Measurements from ENCODE around the gene MOGAT1.

Gene MOGAT1

GRCh38 chr2:222703886-222704285 lies 32.4 kb downstream of the MOGAT1 start:
- Histone ChIP-seq H3K27me3 (ENCODE audit: low read depth, low read length) (no peaks in the 10 kb centered on the region), H4K20me1 (ENCODE audit: insufficient read depth, low read length) (no peaks in the 10 kb centered on the region), H3K4me3 (ENCODE audit: low read length) (no peak overlapping the region), H3K36me3 (replicated peaks; ENCODE audit: low read depth, low read length) (no peaks in the 10 kb centered on the region), H3K9ac (ENCODE audit: low read length) (no peak overlapping the region), H3K27ac (ENCODE audit: low read length) (no peak overlapping the region), H3K4me1 (ENCODE audit: low read length) (peaks cover 23% of the 10 kb centered on the region), H3K9me3 (ENCODE audit: insufficient read depth, low read length) (no peaks in the 10 kb centered on the region), H2AFZ (ENCODE audit: low read depth, low read length) (no peak overlapping the region), H3K4me2 (ENCODE audit: low read length) (no peak overlapping the region), H3K79me2 (ENCODE audit: low read length) (no peaks in the 10 kb centered on the region)
- no peak for TF ChIP-seq EZH2phosphoT487 (IDR thresholded peaks at IDR 0.05; ENCODE audit: low read depth)
- TF ChIP-seq, protein P1, sequence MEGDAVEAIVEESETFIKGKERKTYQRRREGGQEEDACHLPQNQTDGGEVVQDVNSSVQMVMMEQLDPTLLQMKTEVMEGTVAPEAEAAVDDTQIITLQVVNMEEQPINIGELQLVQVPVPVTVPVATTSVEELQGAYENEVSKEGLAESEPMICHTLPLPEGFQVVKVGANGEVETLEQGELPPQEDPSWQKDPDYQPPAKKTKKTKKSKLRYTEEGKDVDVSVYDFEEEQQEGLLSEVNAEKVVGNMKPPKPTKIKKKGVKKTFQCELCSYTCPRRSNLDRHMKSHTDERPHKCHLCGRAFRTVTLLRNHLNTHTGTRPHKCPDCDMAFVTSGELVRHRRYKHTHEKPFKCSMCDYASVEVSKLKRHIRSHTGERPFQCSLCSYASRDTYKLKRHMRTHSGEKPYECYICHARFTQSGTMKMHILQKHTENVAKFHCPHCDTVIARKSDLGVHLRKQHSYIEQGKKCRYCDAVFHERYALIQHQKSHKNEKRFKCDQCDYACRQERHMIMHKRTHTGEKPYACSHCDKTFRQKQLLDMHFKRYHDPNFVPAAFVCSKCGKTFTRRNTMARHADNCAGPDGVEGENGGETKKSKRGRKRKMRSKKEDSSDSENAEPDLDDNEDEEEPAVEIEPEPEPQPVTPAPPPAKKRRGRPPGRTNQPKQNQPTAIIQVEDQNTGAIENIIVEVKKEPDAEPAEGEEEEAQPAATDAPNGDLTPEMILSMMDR (IDR thresholded peaks at IDR 0.05; ENCODE audit: low read depth, low read length) = no peak

DNA sequence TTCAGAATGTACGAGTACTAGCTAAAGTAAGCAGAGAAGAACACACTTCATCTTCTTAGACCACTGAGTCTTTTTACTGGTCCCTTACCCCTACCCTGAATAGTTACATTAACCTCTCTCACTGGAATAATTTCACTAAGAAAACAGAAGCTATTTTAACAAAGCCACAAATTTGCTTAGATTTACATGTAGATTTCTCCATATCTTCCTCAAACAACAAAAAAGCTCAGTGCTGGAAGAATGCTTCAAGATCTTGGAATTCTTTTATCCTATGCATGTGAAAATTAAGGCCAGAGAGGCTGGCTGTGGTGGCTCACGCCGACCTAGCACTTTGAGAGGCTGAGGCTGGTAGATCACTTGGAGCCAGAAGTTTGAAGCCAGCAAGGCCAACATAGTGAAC lies 35.2 kb downstream of the MOGAT1 start:
- no peak overlapping the region for H3K4me3 ChIP-seq (ENCODE audit: low read length)
- no peaks in the 10 kb centered on the region for H3K27me3 ChIP-seq (ENCODE audit: low read depth, low read length)
- TF ChIP-seq, protein P1 (IDR thresholded peaks at IDR 0.05; ENCODE audit: low read depth, low read length) = no peak
- TF ChIP-seq EZH2phosphoT487 (IDR thresholded peaks at IDR 0.05; ENCODE audit: low read depth) = no peak
- no peaks in the 10 kb centered on the region for H4K20me1 ChIP-seq (ENCODE audit: insufficient read depth, low read length)
- no peaks in the 10 kb centered on the region for H3K79me2 ChIP-seq (ENCODE audit: low read length)
- peaks cover 47% of the 10 kb centered on the region for H3K4me1 ChIP-seq (ENCODE audit: low read length)
- no peak overlapping the region for H3K4me2 ChIP-seq (ENCODE audit: low read length)
- no peak overlapping the region for H3K9ac ChIP-seq (ENCODE audit: low read length)
- no peaks in the 10 kb centered on the region for H3K36me3 ChIP-seq (replicated peaks; ENCODE audit: low read depth, low read length)
- H3K9me3 ChIP-seq (ENCODE audit: insufficient read depth, low read length) = no peaks in the 10 kb centered on the region
- H3K27ac ChIP-seq (ENCODE audit: low read length) = no peak overlapping the region
- H2AFZ ChIP-seq (ENCODE audit: low read depth, low read length) = no peak overlapping the region

DNA sequence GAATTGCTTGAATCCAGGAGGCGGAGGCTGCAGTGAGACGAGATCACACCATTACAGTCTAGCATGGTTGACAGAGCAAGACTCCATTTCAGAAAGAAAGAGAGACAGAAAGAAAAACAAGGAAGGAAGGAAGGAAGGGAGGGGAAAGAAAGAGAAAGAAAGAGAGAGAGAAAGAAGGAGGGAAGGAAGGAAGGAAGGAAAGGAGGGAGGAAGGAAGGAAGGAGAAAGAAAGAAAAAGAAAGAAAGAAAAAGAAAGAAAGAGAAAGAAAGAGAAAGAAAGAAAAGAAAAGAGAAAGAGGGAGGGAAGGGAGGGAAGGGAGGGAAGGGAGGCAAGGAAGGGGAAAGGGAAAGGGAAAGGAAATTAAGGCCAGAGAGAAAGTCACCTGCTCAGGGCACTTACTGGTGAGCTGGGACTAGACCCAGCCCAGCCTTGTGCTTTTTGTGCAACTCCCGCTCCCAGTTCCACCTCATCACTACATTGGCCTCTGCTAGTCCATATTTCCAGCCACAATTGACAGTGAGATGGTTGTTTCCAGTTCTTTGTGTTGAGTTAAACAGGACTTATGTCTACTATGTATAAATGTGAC lies 35.7 kb downstream of the MOGAT1 start:
- H3K4me2 ChIP-seq (ENCODE audit: low read length) = peak overlapping the region; percentile 97
- H2AFZ ChIP-seq (ENCODE audit: low read depth, low read length) = peak overlapping the region; percentile 92
- no peaks in the 10 kb centered on the region for H3K79me2 ChIP-seq (ENCODE audit: low read length)
- no peak for TF ChIP-seq EZH2phosphoT487 (IDR thresholded peaks at IDR 0.05; ENCODE audit: low read depth)
- TF ChIP-seq, protein P1 (IDR thresholded peaks at IDR 0.05; ENCODE audit: low read depth, low read length) = no peak
- H3K4me3 ChIP-seq (ENCODE audit: low read length) = no peak overlapping the region
- H3K9ac ChIP-seq (ENCODE audit: low read length) = no peak overlapping the region
- H3K27ac ChIP-seq (ENCODE audit: low read length) = 0 out of 2 replicates have a peak overlapping the region, but pooled peaks have one; percentile 8
- H3K4me1 ChIP-seq (ENCODE audit: low read length) = peaks cover 47% of the 10 kb centered on the region
- no peaks in the 10 kb centered on the region for H3K27me3 ChIP-seq (ENCODE audit: low read depth, low read length)
- no peaks in the 10 kb centered on the region for H3K9me3 ChIP-seq (ENCODE audit: insufficient read depth, low read length)
- no peaks in the 10 kb centered on the region for H3K36me3 ChIP-seq (replicated peaks; ENCODE audit: low read depth, low read length)
- no peaks in the 10 kb centered on the region for H4K20me1 ChIP-seq (ENCODE audit: insufficient read depth, low read length)

DNA sequence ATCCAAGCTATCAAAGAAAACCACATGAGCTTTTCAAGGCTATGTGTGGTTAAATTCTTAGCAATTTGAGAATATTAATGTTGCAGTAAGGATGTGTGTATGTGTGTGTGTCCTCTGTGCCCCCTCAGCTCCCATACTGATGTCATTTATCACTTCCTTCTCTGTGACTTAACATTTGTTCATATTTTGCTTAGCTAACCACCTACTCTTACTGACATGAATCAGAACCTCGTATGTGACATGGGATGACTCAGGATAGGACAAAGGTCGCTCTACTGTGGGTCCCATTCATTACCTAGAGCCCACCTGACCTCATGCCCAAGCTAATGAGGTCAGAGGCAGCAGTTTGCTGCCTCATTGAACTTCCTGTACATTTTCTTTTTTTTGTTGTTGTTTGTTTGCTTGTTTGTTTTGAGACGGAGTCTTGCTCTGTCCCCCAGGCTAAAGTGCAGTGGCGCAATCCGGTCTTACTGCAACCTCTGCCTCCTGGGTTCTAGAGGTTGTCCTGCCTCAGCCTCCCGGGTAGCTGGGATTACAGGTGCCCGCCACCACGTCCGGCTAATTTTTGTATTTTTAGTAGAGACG lies 36.3 kb downstream of the MOGAT1 start:
- Histone ChIP-seq H3K27me3 (ENCODE audit: low read depth, low read length) (no peaks in the 10 kb centered on the region), H3K9ac (ENCODE audit: low read length) (peak overlapping the region; percentile 74), H3K4me3 (ENCODE audit: low read length) (peak overlapping the region; percentile 51), H3K27ac (ENCODE audit: low read length) (0 out of 2 replicates have a peak overlapping the region, but pooled peaks have one; percentile 15), H3K4me1 (ENCODE audit: low read length) (peaks cover 46% of the 10 kb centered on the region), H3K36me3 (replicated peaks; ENCODE audit: low read depth, low read length) (no peaks in the 10 kb centered on the region), H2AFZ (ENCODE audit: low read depth, low read length) (peak overlapping the region; percentile 92), H3K79me2 (ENCODE audit: low read length) (no peaks in the 10 kb centered on the region), H4K20me1 (ENCODE audit: insufficient read depth, low read length) (no peaks in the 10 kb centered on the region), H3K9me3 (ENCODE audit: insufficient read depth, low read length) (no peaks in the 10 kb centered on the region), H3K4me2 (ENCODE audit: low read length) (peak overlapping the region; percentile 97)
- no peak for TF ChIP-seq EZH2phosphoT487 (IDR thresholded peaks at IDR 0.05; ENCODE audit: low read depth)
- TF ChIP-seq, protein P1 (IDR thresholded peaks at IDR 0.05; ENCODE audit: low read depth, low read length) = no peak

Data from OCI-LY3 (cell line).